Activated naive CD4-positive, alpha-beta T cell (primary cell): ENCODE measurements around the gene PTPRN2.
"Not testable (repeated sequence)": the region's sequence is repeated elsewhere in the genome, so short reads cannot be mapped to it uniquely, and the experiment has no call there.

ENCODE experiments used
- DNase-seq, 4 experiments: peaks; one replicate each; lab custom pipeline; 2025; lab: John Stamatoyannopoulos, UW

Gene PTPRN2

DNA sequence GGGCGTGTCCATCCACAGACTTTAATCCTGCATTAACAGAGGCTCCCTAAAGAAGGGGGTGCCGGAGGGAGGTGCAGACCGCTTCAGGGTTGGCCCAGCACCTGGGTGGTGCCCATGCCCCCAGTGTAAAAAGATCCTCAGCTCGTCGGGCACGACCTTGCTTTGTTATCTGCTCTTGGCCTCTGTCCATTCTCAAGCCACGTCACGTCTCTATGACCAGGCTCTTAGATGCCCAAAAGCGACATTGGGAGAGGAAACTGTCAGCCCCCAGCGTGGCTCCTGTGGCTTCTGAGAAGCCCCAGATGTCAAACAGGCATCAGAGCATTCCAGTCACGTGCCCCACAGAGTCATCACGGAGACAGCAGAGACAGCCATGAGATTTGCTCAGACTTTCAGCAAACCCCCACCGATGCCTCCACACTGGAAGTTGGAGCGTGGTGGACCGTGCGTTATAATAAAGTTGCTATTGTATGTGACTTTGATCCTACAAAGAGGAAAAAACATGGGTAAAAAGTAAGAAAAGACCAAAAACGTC is 55.5 kb downstream of the PTPRN2 start:
- no peak for DNase-seq

GRCh38 chr7:158531661-158532060 is 56.0 kb downstream of the PTPRN2 start:
- DNase-seq: no peak

- DNase-seq: no peak
Observed at GRCh38 chr7:158530800-158531609, 56.6 kb downstream of the PTPRN2 start.

DNA sequence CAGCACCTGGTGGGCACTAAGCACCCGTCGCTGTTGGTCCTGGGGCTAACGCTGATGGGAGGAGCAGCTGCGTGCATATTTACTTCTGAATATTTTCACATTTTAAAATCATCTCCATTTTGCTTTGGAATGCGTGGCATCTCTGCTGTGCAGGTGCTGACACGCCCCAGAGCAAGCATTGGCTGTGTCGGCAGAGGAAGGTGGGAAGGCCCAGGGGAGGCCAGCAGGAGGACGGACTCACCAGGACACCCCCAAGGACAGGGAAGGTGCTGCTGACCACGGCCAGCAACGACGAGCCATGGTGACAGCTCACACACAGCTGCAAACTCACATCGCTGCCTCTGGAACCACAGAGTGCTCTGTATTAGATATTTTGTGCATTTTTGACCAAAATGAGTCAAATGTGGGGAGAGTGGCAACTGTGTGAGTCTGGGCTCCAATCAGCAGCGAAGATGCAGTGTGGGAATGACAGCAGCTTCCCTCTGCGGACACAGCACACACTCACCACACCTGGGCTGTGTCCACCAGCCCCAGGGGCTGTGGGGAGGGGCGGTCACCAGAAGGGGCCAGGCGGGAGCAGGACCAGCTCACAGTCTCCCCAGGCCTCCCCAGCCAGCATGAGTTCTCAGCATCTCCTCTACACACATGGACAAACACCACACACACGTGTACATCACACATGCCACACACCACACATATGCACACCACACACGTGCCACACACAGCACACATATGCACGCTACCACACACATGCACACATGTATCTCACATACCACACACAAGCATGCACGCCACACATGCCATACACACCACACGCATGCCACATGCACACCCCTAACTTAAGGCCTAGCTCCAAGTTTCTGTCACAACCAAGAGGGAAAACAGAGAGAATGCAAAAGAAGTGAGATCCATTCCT is 58.2 kb downstream of the PTPRN2 start:
- DNase-seq: no peak

DNA sequence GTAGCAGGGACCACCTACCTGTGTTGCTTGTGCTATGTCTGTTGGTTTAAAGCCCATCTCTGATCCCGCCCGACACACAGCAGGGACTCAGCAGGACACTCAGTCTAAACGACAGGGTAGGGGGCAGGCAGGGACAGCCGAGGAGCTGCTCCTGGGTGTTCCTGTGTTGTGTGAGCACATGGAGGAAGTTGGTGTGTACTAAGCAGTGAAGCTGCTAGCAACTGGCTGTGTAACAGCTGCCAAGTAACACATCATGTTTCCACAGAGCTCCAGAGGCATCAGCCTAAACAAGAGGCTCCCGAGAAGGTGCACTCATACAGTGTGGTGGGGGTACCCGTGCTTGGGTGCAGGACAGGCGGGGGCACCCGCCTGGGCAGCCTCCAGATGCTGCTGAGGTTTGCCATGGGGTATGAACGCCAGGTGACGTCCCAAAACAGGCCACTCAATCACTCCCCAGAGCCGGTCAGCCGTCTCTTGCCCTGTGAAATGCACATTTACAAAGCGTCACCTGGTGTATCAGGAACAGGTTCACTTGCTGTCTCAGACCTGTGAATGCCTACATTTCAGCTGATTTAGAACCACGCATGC is 59.6 kb downstream of the PTPRN2 start:
- DNase-seq: no peak

DNA sequence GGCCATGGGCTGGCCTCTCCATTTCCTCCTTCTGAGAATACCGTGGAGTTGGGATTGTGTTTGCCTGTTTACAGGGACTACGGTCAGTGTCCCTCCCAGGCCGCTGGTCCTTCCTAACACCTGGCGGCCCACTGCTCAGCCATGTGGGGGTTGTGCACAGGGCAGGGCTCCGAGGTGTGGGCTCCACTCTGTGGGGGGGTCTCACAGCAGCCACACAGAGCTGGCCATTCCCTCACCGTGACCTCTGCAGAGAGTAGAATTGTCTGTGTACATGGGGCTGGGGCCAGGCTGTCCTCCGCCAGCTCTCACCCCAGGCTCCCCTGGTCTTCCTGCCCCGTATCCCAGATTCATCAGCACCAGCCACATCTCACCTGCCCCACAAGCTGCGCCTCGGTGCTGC is 60.1 kb downstream of the PTPRN2 start:
- DNase-seq: no peak

DNA sequence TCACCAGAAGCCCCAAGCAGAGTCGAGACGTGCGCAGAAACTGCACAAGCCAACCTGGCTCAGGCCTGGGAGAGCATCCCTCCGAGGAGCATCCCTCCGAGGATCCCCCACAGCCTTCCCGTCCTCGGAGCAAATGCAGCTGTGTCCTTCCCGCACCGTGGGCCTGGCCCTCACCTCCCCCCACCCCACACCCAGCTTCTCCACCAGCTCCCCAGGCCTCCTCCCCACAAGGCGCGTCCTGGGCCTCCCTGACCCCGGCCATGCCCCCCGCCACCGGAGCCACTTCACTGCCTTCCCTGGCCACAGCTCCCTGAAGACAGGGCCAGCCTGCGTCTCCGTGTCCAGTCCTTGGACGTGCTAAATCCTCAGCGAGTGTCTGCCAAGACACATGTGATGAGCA is 60.6 kb downstream of the PTPRN2 start:
- DNase-seq: no peak

GRCh38 chr7:158526531-158526930 is 61.1 kb downstream of the PTPRN2 start:
- DNase-seq: no peak

GRCh38 chr7:158525648-158526484 is 61.8 kb downstream of the PTPRN2 start:
- DNase-seq: no peak

DNA sequence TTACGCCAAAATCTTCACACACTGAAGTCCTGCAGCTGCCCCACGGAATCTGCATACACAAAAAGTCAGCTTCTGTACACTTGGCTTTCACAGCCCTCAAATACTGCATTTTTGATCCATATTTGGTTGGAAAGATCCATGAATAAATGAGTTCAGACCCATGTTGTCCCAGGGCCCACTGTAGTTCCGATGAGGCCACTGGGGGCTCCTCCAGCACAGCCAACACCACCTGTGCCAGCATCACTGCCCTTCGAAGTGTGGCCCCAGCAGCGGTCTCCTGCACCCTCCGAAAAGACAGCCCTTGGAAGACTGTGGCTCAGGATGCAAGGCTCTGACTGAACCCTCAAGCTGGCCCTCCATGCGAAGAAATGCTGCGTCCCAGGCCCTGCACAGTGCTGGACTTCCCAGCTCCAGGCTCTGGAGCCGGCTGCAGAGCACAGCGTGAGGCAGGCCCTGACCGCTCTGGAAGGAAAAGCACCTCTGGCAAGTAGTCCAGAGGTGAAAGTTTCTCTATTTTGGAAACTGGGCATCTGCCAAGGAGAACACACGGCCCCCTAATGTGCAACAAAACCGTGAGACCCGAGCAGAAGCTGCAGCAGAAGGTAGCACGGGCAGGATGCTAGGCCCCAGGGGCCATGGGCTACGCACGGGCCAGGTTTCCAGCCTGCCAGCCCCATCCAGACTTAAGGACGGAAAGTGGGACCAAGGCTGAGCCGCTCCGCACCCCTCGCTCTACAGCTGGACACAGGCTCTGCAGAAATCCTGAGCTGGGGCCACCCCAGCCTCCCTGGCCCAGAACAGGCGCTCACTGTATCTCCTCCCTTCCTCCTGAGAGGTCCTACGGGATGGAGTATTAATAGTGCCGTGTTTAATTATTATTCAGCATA is 62.6 kb downstream of the PTPRN2 start:
- no peak for DNase-seq

GRCh38 chr7:158524286-158524685 is 63.3 kb downstream of the PTPRN2 start:
- DNase-seq: not testable (repeated sequence)

DNA sequence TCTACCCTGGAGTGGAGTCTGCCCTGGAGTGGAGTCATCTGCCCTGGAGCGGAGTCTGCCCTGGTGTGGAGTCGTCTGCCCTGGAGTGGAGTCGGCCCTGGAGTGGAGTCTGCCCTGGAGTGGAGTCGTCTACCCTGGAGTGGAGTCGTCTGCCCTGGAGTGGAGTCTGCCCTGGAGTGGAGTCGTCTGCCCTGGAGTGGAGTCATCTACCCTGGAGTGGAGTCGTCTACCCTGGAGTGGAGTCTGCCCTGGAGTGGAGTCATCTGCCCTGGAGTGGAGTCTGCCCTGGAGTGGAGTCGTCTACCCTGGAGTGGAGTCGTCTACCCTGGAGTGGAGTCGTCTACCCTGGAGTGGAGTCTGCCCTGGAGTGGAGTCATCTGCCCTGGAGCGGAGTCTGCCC is 63.7 kb downstream of the PTPRN2 start:
- not testable (repeated sequence) for DNase-seq

- not testable (repeated sequence) for DNase-seq
Observed at GRCh38 chr7:158523165-158523856, 64.3 kb downstream of the PTPRN2 start.

- DNase-seq: not testable (repeated sequence)
Observed at GRCh38 chr7:158521795-158522194, 65.8 kb downstream of the PTPRN2 start.

GRCh38 chr7:158520825-158521224 is 66.8 kb downstream of the PTPRN2 start:
- no peak for DNase-seq

GRCh38 chr7:158519633-158520174 is 67.9 kb downstream of the PTPRN2 start:
- DNase-seq: no peak

- no peak for DNase-seq
Observed at GRCh38 chr7:158518980-158519632, 68.5 kb downstream of the PTPRN2 start.

- DNase-seq: no peak
Observed at GRCh38 chr7:158517571-158517970, 70.1 kb downstream of the PTPRN2 start.

GRCh38 chr7:158517072-158517471 is 70.6 kb downstream of the PTPRN2 start:
- DNase-seq: no peak
